Lung microvascular endothelial cell (primary cell): Measurements from ENCODE around the gene SRL. TPM values are rescaled to one million over a fixed set of nuclear protein-coding genes. Genes with fewer than 3 reads are reported as not detected.

Experiments
- DNase-seq, 2 donors: peaks; one replicate each; pipeline versions ENCODE4 v3.0.0 to v3.0.0-alpha.2; 2010; ENCODE audit warnings: low read depth in 2 of 2
- total RNA-seq: library from RNA; depleted of rRNA; stranded (reverse); fragments of >200 nt; gene quantifications from 2 replicates; pipeline ENCODE4 v1.2.1, GENCODE V29; 2014

SRL gene
- total RNA-seq, 1 donor from 2014 or later, result 0.20 TPM

GRCh38 chr16:4202615-4203345, 39.1 kb downstream of the SRL start:
- no peak for DNase-seq

- no peak for DNase-seq
Measured at GRCh38 chr16:4200781-4201137, 41.1 kb downstream of the SRL start.

GRCh38 chr16:4200000-4200780, 41.7 kb downstream of the SRL start:
- peak; percentile 54 to 64 for DNase-seq

- DNase-seq, result no peak
Measured at GRCh38 chr16:4198816-4199215, 43.1 kb downstream of the SRL start.

GRCh38 chr16:4194661-4195060, 47.2 kb downstream of the SRL start:
- DNase-seq, result no peak

GRCh38 chr16:4193920-4194319, 48.0 kb downstream of the SRL start:
- no peak for DNase-seq

- no peak for DNase-seq
Measured at GRCh38 chr16:4192206-4192605, 49.7 kb downstream of the SRL start.

GRCh38 chr16:4190712-4191333, 51.1 kb downstream of the SRL start:
- DNase-seq, result no peak

GRCh38 chr16:4190086-4190485, 51.8 kb downstream of the SRL start:
- DNase-seq, result no peak

GRCh38 chr16:4184038-4184702, 57.7 kb downstream of the SRL start:
- DNase-seq, result no peak

- peak; percentile 93 to 97 for DNase-seq
Measured at GRCh38 chr16:4183237-4184037, 58.4 kb downstream of the SRL start.

GRCh38 chr16:4182581-4183236, 59.2 kb downstream of the SRL start:
- no peak for DNase-seq

- DNase-seq, result no peak
Measured at GRCh38 chr16:4180511-4180910, 61.4 kb downstream of the SRL start.

GRCh38 chr16:4179763-4180260, 62.1 kb downstream of the SRL start:
- DNase-seq, result no peak

- no peak for DNase-seq
Measured at GRCh38 chr16:4179020-4179419, 62.9 kb downstream of the SRL start.

- DNase-seq, result no peak
Measured at GRCh38 chr16:4178468-4179010, 63.3 kb downstream of the SRL start.

- peak in 1 of 2 donors; percentile 14 for DNase-seq
Measured at GRCh38 chr16:4176906-4177417, 64.9 kb downstream of the SRL start.

- no peak for DNase-seq
Measured at GRCh38 chr16:4175849-4176248, 66.0 kb downstream of the SRL start.

GRCh38 chr16:4172070-4172469, 69.8 kb downstream of the SRL start:
- no peak for DNase-seq

GRCh38 chr16:4169415-4169814, 72.5 kb downstream of the SRL start:
- DNase-seq, result no peak
